T47D (cell line): ENCODE measurements around the gene NPR3.

Experiments used
- DNase-seq, 2 experiments: peaks; one replicate each; pipeline versions ENCODE4 v3.0.0 to v3.0.0-alpha.2; 2011 to 2012; ENCODE audit warnings: low read depth in 1 of 2, low spot score in 1 of 2
- JUND ChIP-seq: IDR thresholded peaks from 2 replicates; pipeline ENCODE4 v1.6.1; 2012; ENCODE audit warnings: low read depth
- in situ Hi-C: cut with HindIII; loops from 2 replicates; pipeline ENCODE4 v1.10.0; 2016; ENCODE audit warnings: low sequenced_read_pairs, low pct_unique_long_range_greater_than_20kb

NPR3 gene

DNA sequence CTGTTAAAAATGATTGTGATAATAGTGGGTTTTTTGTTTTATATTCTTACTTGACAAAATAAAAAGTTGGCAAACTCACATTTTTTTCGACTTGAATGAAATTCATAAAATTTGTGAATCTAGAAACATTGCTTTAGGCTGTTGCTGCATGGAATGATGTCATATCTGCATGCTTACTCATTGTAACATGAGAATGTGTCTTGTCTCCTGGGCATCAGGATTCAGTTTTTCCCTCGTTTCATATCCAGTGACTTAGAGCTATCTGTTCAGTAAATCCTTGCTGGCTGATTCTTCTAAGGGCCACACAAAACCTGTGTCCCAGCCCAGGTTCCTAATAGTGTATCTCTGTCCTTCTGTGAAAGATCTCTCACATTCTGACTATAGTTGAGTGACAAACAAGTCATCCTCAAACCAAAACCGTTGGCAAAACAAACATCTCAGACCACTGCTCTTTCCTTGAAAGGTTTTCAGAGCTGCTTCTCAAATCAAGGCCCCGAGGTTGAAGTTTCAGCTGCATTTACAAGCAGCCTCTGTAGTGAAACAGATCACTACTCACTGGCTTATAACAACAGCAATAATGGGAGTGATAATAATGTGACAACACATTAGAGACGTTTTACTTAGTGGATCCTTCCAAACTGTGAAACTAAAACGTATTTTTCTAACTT is 95.0 kb downstream of the NPR3 start:
- TF ChIP-seq JUND = no peak
- no peak for DNase-seq
- in situ Hi-C loops = no loop called here

DNA sequence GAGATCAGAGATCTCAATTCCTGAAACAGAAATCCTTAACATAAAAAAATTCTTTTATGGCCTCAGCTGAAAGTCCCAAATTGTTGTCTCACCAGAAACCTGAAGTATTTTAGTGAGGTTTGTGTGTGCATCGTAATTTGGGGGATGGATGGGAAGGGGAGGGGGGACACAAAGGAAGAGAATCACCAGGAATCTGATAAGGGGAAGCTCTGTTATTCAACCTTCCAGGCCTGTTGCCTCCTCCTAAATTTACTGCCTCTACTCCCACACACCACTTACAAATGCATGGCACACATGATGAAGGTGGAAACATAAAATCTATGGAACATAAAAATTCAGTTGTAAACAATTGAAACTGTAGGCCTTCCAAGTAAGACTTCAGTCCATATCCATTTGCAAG is 97.7 kb downstream of the NPR3 start:
- in situ Hi-C loops = no loop called here
- no peak for TF ChIP-seq JUND
- DNase-seq = no peak

DNA sequence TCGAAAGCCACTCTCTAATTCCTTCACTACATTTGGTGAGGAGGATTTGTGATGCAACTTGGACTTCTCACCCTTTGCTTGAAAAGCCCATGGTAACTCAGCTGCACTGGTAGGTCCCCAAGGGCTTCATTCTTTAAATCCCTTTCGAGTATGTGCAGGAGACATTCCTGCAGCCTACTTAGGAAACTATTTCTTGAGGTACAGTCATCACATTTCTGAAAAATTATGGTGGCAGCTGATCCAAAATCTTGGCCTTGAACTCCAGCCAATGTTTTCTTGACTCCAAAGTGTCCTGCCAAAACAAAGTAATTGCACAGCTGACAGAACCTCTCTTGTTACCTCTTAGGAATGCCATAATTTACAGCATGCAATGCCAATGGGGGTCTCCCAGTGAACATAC is 99.7 kb downstream of the NPR3 start:
- DNase-seq = peak in 1 of 2 experiments; percentile 69
- in situ Hi-C loops = no loop called here
- no peak for TF ChIP-seq JUND

DNA sequence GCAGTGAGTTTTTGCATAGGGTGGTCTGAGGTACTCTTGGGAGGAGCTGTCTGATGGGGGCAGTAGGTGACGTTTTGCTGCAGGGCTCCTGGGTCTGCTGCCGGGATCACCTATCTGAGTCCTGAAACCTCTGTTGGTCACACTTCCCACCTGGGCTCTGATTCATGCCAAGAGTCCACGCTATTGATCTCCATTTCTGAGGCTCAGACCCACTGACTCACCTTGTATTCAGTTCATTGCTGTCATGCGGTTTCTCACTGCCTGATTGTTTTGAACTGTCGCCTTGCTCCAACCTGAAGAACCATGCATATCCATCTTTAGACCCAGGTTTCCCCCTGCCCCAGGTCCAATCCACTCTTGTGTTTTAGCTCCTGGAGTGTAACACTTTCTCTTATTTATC is 101.3 kb downstream of the NPR3 start:
- in situ Hi-C loops = no loop called here
- no peak for DNase-seq
- TF ChIP-seq JUND = no peak

DNA sequence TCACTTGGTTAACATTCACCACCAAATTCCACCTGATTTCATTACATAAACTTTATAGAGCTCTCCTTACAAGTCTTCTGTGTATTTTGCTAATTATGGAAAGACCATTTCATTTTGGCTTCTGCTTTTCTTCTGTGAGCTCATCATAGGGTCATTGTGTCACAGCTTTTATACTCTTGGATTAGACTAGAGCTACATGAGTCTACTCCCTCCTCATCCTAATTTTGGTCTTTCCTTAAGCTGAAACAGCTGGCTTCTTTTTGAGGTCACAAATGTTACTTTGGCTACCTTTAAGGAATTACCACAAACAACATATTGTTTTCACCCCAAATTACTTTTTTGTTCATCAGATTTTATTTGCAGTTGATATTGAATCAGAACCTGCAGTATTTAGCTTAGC is 103.0 kb downstream of the NPR3 start:
- DNase-seq = peak in 1 of 2 experiments; percentile 18
- no peak for TF ChIP-seq JUND
- in situ Hi-C loops = no loop called here

DNA sequence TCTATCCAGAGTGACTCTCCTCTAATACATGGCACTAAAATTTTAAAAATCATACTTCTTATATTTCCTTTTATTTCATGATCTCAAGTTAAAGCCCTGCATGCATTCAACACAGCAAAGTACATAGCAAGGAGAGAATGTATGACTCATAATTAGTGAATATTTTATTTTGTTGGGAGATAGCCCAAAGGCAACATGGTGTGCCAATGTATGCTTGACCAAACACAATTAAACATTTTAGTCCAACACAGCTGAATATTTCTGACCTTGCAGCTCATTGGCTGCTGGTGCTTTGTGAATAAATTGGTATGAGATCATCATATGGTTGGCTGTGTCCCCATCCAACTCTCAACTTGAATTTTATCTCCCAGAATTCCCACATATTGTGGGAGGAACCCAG is 103.5 kb downstream of the NPR3 start:
- DNase-seq = peak in 1 of 2 experiments; percentile 77

DNA sequence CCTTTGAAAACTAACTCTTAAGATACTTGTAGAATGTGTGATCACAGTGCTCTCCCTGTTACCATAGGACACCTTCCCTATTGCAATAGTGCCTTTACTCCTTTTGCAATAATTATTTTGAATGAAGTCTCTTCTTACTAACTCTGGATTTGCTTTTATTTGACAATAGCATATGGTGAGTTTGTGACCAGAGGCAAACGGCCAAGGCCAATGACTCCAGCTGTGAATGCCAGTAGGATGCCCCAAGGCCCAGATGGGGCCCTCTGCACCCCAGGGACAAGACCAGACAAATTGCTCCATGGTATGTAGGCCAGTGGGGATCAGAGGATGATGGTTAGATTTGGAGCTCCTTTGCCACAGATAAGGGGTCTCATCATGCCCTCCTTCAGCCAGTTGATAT is 116.9 kb downstream of the NPR3 start:
- no peak for TF ChIP-seq JUND
- in situ Hi-C loops = no loop called here
- no peak for DNase-seq

More for the DNA sequence above, 103.5 kb downstream of the NPR3 start:
- TF ChIP-seq JUND = peak; percentile 66; the same call in 1 of the 2 replicates
- in situ Hi-C loops = no loop called here

DNA sequence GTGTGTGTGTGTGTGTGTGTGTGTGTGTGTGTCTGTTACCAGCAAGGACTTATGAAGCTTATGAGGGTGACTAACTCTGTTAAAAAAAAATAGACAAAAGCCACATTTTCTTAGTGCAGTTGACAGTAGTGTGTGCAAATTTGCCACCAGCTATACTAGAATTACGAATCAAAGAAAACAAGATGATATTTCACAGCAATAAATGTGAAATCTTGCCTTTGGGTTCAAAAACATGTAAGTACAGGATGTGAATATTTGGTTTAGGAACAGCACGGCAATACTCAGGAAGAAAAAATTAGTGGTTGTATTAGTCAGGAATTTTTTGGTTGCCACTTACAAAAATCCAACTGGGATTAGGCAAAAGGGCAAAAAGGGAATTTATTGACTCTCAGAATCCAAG is 117.4 kb downstream of the NPR3 start:
- DNase-seq = no peak
- in situ Hi-C loops = no loop called here

DNA sequence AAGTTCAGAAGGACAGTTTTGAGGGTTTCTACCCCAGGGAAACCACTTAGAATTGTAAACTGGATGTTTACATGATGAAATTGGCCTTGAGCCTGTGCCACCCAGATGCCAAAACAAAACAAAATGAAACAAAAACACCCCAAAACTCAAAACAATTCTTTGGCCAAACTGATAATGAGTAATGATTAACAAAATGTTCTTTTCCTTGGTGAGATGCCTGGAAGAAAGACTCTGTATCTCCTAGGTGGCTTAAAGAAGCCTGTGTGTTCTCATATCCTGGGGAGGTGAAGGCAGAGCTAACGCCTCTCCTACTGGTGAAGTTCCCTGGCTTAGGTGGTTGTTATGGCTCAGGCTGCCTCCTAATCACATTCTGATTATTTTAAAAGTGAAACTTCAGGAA is 120.5 kb downstream of the NPR3 start:
- in situ Hi-C loops = no loop called here
- DNase-seq = no peak
- TF ChIP-seq JUND = no peak

More for the DNA sequence above, 117.4 kb downstream of the NPR3 start:
- TF ChIP-seq JUND = no peak

DNA sequence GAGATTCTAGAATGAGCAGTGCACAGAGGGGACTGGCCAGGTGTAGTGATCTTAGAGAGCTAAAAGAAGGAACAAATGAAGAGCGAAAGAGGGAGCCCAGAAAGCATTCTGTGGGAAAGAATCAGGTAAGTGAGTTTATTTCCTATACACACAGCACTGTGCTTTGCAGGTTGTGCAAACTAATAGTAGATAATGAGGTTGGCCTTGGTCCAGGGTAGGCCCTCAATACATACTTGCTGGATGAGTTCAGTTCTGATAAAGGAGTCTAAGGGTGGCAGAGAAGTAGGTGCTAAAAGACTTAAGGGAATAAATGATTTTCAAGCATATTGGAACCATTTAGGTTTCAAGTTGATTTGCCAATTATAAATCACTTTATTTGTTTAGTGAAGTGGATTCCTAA is 122.0 kb downstream of the NPR3 start:
- DNase-seq = no peak
- in situ Hi-C loops = no loop called here
- no peak for TF ChIP-seq JUND

DNA sequence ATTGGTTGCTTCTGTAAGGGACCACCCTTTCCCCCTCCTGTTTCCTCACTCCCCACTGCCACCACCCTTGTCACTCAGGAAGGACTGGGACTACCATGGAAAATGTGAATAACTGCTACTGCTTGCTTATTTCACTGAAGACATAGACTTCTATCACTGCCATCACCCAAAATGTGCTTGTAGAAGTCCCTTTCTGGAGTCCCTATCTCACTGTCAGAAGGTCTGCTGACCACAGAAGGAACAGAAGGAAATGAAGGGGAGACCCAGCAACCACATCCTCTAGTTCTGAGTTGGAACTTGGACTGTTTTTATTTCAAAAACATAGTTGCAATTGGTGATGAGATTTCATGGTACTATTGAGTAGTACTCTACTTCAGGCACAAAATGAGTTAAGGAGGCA is 122.5 kb downstream of the NPR3 start:
- DNase-seq = no peak
- TF ChIP-seq JUND = no peak
- in situ Hi-C loops = no loop called here

DNA sequence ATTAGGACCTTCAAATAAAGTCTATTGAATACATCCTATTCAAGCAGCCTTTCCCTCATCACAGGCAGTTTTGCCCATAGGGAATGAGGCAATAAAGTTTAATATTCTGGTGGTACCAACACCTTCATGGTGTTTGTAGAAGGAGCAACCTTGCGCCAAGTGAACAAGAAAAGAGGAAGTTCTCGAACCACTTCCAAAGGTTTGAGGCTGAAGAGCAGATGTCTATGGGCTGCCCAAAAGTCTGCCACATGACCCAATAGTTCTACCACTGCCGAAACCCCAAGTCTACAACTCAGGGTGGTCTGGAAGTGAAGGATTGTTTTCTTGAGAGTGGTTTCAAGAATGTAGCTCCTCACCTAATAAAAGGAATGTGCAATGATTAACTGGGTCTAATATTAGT is 123.1 kb downstream of the NPR3 start:
- TF ChIP-seq JUND = no peak
- DNase-seq = no peak
- in situ Hi-C loops = no loop called here

DNA sequence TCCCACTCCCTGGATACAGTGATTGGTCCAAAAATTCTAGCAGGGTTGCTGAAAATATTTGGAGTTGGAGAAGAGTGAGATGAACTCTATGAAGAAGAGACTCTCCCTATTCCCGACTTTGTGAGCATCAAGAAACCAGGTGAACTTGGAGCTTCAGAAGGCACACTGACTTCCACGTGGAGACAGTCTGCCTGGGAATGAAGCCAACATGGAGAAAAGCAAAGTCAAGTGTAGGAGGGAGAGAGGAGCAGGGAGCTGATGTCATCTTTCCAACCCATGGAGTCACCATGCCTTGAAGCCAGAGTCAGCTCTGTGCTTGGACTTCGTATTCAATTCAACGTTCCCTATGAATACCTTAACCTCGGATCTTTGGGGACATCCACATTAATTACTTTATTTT is 125.1 kb downstream of the NPR3 start:
- in situ Hi-C loops = no loop called here
- TF ChIP-seq JUND = no peak
- DNase-seq = peak in 1 of 2 experiments; percentile 26

DNA sequence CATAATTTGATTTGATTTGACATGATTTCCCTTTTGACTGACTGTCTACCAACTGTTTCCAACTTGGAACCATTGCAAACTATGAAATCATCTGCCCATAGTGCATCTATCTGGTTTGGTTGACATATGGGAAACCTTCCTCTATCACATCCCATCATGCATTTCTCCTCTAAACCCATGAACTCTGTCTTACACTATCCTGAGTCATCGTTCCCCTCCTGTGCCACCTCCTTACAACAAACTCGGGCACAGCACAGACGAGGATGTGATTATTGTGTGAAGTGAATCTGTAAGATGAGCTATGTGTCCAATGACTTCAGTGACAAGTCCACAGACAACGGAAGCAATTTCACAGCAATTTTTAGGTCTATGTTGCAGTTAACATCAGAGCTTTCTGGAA is 126.1 kb downstream of the NPR3 start:
- no peak for TF ChIP-seq JUND
- in situ Hi-C loops = no loop called here
- no peak for DNase-seq
